Progenitor cell of endocrine pancreas (in vitro differentiated cells): ENCODE results near the gene CEMIP2. TPM values are rescaled to one million over a fixed set of nuclear protein-coding genes. Genes with fewer than 3 reads are reported as not detected.

Source experiments
- DNase-seq: peaks from one replicate; pipeline ENCODE4 v3.0.0; 2021; ENCODE audit warnings: low spot score; ENCODE audit not compliant: unreplicated experiment
- H3K27ac Mint-ChIP-seq: 2 replicates; pipeline ENCODE4 v1.8.0; 2021; ENCODE audit warnings: mild to moderate bottlenecking, moderate library complexity, mixed read lengths
- H3K27me3 Mint-ChIP-seq: 2 replicates; pipeline ENCODE4 v1.8.0; 2021; ENCODE audit warnings: mixed read lengths
- H3K36me3 Mint-ChIP-seq: 2 replicates; pipeline ENCODE4 v1.8.0; 2022; ENCODE audit warnings: mixed read lengths; ENCODE audit not compliant: insufficient read depth
- H3K4me1 Mint-ChIP-seq: 2 replicates; pipeline ENCODE4 v1.8.0; 2021; ENCODE audit warnings: low read depth, mixed read lengths
- H3K4me3 Mint-ChIP-seq: 2 replicates; pipeline ENCODE4 v1.8.0; 2021; ENCODE audit warnings: low read depth, mild to moderate bottlenecking, moderate library complexity, mixed read lengths
- H3K9me3 Mint-ChIP-seq: 2 replicates; pipeline ENCODE4 v1.8.0; 2021; ENCODE audit warnings: low read depth, mixed read lengths
- CTCF ChIP-seq: fragments of 200-600 bp; sonication (generic); IDR thresholded peaks from one replicate; pipeline ENCODE4 v1.5.0; 2021; ENCODE audit warnings: antibody characterized with exemption, mild to moderate bottlenecking; ENCODE audit not compliant: unreplicated experiment
- total RNA-seq: library from RNA; stranded (reverse); gene quantifications from 2 replicates; pipeline ENCODE4 v1.2.1, GENCODE V29; 2021

CEMIP2 gene
- total RNA-seq, 1 donor from 2014 or later: 56.7 TPM

DNA sequence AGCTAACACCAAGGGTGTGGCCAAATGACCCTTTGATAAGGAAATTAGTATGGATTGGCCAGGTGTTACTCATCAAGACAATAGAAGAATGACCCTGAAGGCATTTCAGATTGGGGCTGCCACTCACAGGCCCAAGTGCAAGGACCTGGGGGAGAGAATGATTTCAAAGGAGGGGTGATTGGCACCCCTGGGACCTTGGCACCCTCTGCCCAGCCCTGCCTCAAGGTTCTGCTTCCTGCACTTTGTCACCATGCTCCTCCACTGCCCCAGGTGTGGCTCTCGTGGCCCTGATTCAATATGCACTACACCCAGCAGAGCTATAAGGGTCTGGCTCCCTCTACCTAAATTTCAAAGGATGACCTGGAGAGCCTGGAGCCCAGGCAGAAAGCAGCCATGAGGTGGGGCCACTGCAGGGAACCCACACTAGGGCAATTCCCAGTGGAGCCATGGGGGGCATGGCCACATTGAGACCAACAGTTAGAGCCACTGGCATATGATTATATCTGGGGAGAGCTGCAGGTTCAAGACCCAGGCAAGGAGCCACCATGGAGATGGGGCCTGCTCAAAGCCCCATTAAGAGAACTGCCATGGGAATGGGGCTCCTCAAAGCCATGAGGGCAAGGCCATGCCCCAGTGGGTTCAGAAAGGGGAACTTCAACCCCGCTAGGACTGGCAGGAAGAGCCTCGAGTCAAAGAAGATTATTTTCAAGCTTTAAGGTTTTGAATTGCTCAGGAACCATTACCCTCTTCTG, 93.0 kb downstream of the CEMIP2 start:
- Mint-ChIP-seq H3K36me3 (no peaks in the 10 kb centered on the region), H3K4me3 (no peak overlapping the region), H3K9me3 (peaks cover 3% of the 10 kb centered on the region), H3K27ac (no peak overlapping the region), H3K27me3 (no peaks in the 10 kb centered on the region), H3K4me1 (peaks cover 5% of the 10 kb centered on the region)
- no peak for TF ChIP-seq CTCF
- no peak for DNase-seq

- peaks cover 3% of the 10 kb centered on the region for H3K9me3 Mint-ChIP-seq
- H3K27me3 Mint-ChIP-seq: no peaks in the 10 kb centered on the region
These were observed 95.7 kb downstream of the CEMIP2 start for GRCh38 chr9:71672573-71672972.

GRCh38 chr9:71671289-71671688, 97.0 kb downstream of the CEMIP2 start:
- no peak for DNase-seq
- Mint-ChIP-seq H3K4me3 (no peak overlapping the region), H3K36me3 (no peaks in the 10 kb centered on the region), H3K27me3 (no peaks in the 10 kb centered on the region), H3K27ac (no peak overlapping the region), H3K4me1 (no peaks in the 10 kb centered on the region), H3K9me3 (peaks cover 3% of the 10 kb centered on the region)
- TF ChIP-seq CTCF: no peak

More at GRCh38 chr9:71672573-71672972, 95.7 kb downstream of the CEMIP2 start:
- Mint-ChIP-seq H3K27ac (no peak overlapping the region), H3K4me3 (no peak overlapping the region), H3K36me3 (no peaks in the 10 kb centered on the region), H3K4me1 (no peaks in the 10 kb centered on the region)
- TF ChIP-seq CTCF: no peak
- no peak for DNase-seq

DNA sequence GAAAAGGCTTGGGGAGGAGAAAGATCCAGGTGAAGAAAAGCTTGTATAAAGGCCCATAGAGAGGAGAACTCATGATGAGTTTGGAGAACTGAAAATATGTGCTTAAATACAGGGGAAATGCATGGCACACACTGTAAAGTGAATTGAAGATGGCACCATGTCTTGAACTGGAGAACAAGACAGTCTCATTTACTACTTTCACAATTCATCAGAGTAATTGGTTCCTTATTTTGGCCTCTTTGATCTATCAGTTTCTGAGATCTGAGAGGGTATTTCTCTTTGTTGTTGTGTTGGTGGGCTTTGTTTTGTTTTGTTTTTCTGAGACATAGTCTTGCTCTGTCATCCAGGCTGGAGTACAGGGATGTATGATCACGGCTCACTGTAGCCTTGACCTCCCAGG, 98.2 kb downstream of the CEMIP2 start:
- no peak for TF ChIP-seq CTCF
- no peaks in the 10 kb centered on the region for H3K27me3 Mint-ChIP-seq
- H3K36me3 Mint-ChIP-seq: no peaks in the 10 kb centered on the region
- H3K4me3 Mint-ChIP-seq: no peak overlapping the region
- no peak for DNase-seq
- H3K9me3 Mint-ChIP-seq: no peaks in the 10 kb centered on the region
- H3K27ac Mint-ChIP-seq: no peak overlapping the region
- H3K4me1 Mint-ChIP-seq: no peaks in the 10 kb centered on the region

DNA sequence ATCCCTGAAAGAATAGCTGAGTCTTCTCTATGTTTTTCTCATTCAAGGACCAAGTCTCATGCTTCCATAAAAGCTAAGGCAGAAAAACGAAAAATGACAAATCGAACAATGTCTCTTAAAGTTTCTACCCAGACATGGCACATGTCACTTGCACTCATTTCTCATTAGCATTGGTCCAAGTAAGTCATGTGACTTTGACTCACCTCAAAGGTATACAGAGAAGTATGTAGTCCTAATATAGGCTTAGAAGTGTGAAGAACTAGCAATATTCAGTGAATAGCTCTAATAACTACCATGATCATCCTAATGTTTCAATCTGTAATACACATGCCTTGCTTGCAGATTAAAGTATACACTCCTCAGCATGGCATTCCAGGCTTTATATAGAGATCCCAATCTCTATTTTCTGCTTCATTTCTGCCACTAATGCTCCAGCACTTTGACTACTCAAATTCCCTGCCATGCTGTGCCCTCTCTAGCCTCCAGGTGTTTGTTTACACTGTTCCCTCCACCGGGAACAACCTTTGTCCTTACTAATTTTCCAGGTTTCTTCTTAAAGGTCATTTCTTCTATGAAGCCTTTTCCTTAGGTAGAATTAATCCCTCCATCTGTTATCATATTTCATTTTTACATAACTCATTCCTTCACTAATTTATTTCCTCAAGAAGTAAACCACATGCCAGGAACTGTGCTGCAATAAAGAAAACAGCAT, 98.9 kb downstream of the CEMIP2 start:
- H3K9me3 Mint-ChIP-seq: no peaks in the 10 kb centered on the region
- H3K4me3 Mint-ChIP-seq: no peak overlapping the region
- no peak overlapping the region for H3K27ac Mint-ChIP-seq
- no peaks in the 10 kb centered on the region for H3K4me1 Mint-ChIP-seq
- no peaks in the 10 kb centered on the region for H3K27me3 Mint-ChIP-seq
- no peaks in the 10 kb centered on the region for H3K36me3 Mint-ChIP-seq
- TF ChIP-seq CTCF: peak; percentile 27
- no peak for DNase-seq
